Measurements from ENCODE around the gene LRRC2.
"Not testable (repeated sequence)": the region's sequence is repeated elsewhere in the genome, so short reads cannot be mapped to it uniquely, and the experiment has no call there.

Gene LRRC2

GRCh38 chr3:46524008-46524407 is 42.1 kb downstream of the LRRC2 start:
- Histone ChIP-seq H3F3A (ENCODE audit: low read depth) (no peaks in the 10 kb centered on the region), H3K79me2 (ENCODE audit: insufficient read depth, low read length) (no peaks in the 10 kb centered on the region), H2AFZ (ENCODE audit: low read length) (no peak overlapping the region), H4K20me1 (ENCODE audit: insufficient read depth, low read length, poor library complexity, severe bottlenecking) (no peaks in the 10 kb centered on the region), H3K27me3 (ENCODE audit: insufficient read depth, low read length, poor library complexity, severe bottlenecking) (no peaks in the 10 kb centered on the region), H3K4me1 (ENCODE audit: insufficient read depth, low read length, poor library complexity, severe bottlenecking) (peaks cover 14% of the 10 kb centered on the region), H3K36me3 (ENCODE audit: insufficient read depth, low read length) (no peaks in the 10 kb centered on the region), H3K4me3 (ENCODE audit: low read length, poor library complexity, severe bottlenecking) (no peak overlapping the region), H3K9me2 (replicated peaks; ENCODE audit: low read depth, low read length) (no peaks in the 10 kb centered on the region), H3K9ac (ENCODE audit: low read depth, low read length, poor library complexity, severe bottlenecking) (no peak overlapping the region), H3K4me2 (ENCODE audit: low read depth, low read length, poor library complexity, severe bottlenecking) (no peak overlapping the region), H3K9me3 (ENCODE audit: insufficient read depth, low read depth, low read length) (no peaks in the 10 kb centered on the region)
- TF ChIP-seq EZH2phosphoT487 (IDR thresholded peaks at IDR 0.05; ENCODE audit: borderline replicate concordance) (no peak), CTCF (conservative IDR thresholded peaks at IDR 0.05; ENCODE audit: low read length) (no peak)

GRCh38 chr3:46523556-46523955 is 42.5 kb downstream of the LRRC2 start:
- H3K4me1 ChIP-seq (ENCODE audit: insufficient read depth, low read length, poor library complexity, severe bottlenecking): peaks cover 14% of the 10 kb centered on the region
- H3K9ac ChIP-seq (ENCODE audit: low read depth, low read length, poor library complexity, severe bottlenecking): no peak overlapping the region
- H4K20me1 ChIP-seq (ENCODE audit: insufficient read depth, low read length, poor library complexity, severe bottlenecking): no peaks in the 10 kb centered on the region
- no peak overlapping the region for H2AFZ ChIP-seq (ENCODE audit: low read length)
- TF ChIP-seq CTCF (conservative IDR thresholded peaks at IDR 0.05; ENCODE audit: low read length): no peak
- no peak for TF ChIP-seq EZH2phosphoT487 (IDR thresholded peaks at IDR 0.05; ENCODE audit: borderline replicate concordance)
- no peaks in the 10 kb centered on the region for H3K9me3 ChIP-seq (ENCODE audit: insufficient read depth, low read depth, low read length)
- H3K27me3 ChIP-seq (ENCODE audit: insufficient read depth, low read length, poor library complexity, severe bottlenecking): no peaks in the 10 kb centered on the region
- no peaks in the 10 kb centered on the region for H3F3A ChIP-seq (ENCODE audit: low read depth)
- H3K4me3 ChIP-seq (ENCODE audit: low read length, poor library complexity, severe bottlenecking): no peak overlapping the region
- H3K4me2 ChIP-seq (ENCODE audit: low read depth, low read length, poor library complexity, severe bottlenecking): no peak overlapping the region
- no peaks in the 10 kb centered on the region for H3K79me2 ChIP-seq (ENCODE audit: insufficient read depth, low read length)
- H3K9me2 ChIP-seq (replicated peaks; ENCODE audit: low read depth, low read length): no peaks in the 10 kb centered on the region
- H3K36me3 ChIP-seq (ENCODE audit: insufficient read depth, low read length): no peaks in the 10 kb centered on the region

- not testable (repeated sequence) for H3K4me2 ChIP-seq (ENCODE audit: low read depth, low read length, poor library complexity, severe bottlenecking); H3K36me3 ChIP-seq (ENCODE audit: insufficient read depth, low read length); H3K9me3 ChIP-seq (ENCODE audit: insufficient read depth, low read depth, low read length); H3K9ac ChIP-seq (ENCODE audit: low read depth, low read length, poor library complexity, severe bottlenecking); H3K9me2 ChIP-seq (replicated peaks; ENCODE audit: low read depth, low read length); H3K27me3 ChIP-seq (ENCODE audit: insufficient read depth, low read length, poor library complexity, severe bottlenecking); H3K79me2 ChIP-seq (ENCODE audit: insufficient read depth, low read length); H4K20me1 ChIP-seq (ENCODE audit: insufficient read depth, low read length, poor library complexity, severe bottlenecking); H3K4me1 ChIP-seq (ENCODE audit: insufficient read depth, low read length, poor library complexity, severe bottlenecking); H3F3A ChIP-seq (ENCODE audit: low read depth); H3K4me3 ChIP-seq (ENCODE audit: low read length, poor library complexity, severe bottlenecking); H2AFZ ChIP-seq (ENCODE audit: low read length)
Observed at GRCh38 chr3:46522201-46522600, 43.9 kb downstream of the LRRC2 start.

DNA sequence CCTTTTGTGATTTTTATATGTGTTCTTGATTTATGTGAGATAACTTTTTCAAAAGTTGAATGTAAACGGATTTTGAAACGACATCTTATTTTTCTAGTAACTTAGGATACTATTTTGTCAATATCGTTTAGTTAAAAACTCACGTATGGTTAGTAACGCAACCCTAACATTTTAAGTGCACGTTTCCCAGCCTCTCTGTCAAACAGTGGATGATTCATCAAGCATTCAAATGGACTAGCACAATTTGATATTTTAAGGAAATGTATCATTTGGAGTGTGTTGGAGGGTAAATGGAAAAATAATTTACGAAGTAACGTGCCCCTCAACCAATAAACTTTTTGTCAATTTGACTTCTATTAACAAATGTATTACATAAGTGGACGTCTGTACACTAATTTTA is 45.0 kb downstream of the LRRC2 start:
- no peaks in the 10 kb centered on the region for H3F3A ChIP-seq (ENCODE audit: low read depth)
- H3K27me3 ChIP-seq (ENCODE audit: insufficient read depth, low read length, poor library complexity, severe bottlenecking): no peaks in the 10 kb centered on the region
- H3K4me1 ChIP-seq (ENCODE audit: insufficient read depth, low read length, poor library complexity, severe bottlenecking): peaks cover 5% of the 10 kb centered on the region
- H4K20me1 ChIP-seq (ENCODE audit: insufficient read depth, low read length, poor library complexity, severe bottlenecking): no peaks in the 10 kb centered on the region
- no peak overlapping the region for H3K9ac ChIP-seq (ENCODE audit: low read depth, low read length, poor library complexity, severe bottlenecking)
- no peaks in the 10 kb centered on the region for H3K79me2 ChIP-seq (ENCODE audit: insufficient read depth, low read length)
- no peak overlapping the region for H2AFZ ChIP-seq (ENCODE audit: low read length)
- H3K9me2 ChIP-seq (replicated peaks; ENCODE audit: low read depth, low read length): no peaks in the 10 kb centered on the region
- H3K9me3 ChIP-seq (ENCODE audit: insufficient read depth, low read depth, low read length): no peaks in the 10 kb centered on the region
- no peaks in the 10 kb centered on the region for H3K36me3 ChIP-seq (ENCODE audit: insufficient read depth, low read length)
- TF ChIP-seq EZH2phosphoT487 (IDR thresholded peaks at IDR 0.05; ENCODE audit: borderline replicate concordance) (no peak), CTCF (conservative IDR thresholded peaks at IDR 0.05; ENCODE audit: low read length) (no peak)
- H3K4me3 ChIP-seq (ENCODE audit: low read length, poor library complexity, severe bottlenecking): no peak overlapping the region
- no peak overlapping the region for H3K4me2 ChIP-seq (ENCODE audit: low read depth, low read length, poor library complexity, severe bottlenecking)
